Right lobe of liver (tissue), 4 donors: ENCODE data around the gene SIX5.

Experiments
- POLR2A ChIP-seq: fragments of 450-650 bp; IDR thresholded peaks from one replicate; pipeline ENCODE4 v1.6.1; 2017; ENCODE audit warnings: antibody characterized with exemption, mild to moderate bottlenecking
- TF ChIP-seq, protein P1 (sequence below), 4 donors: fragments of 200-600 bp in 3 of 4; fragments of 450-650 bp in 1 of 4; IDR thresholded peaks; one replicate each; pipeline versions ENCODE4 v1.5.1 to v1.8.0; 2016 to 2022; ENCODE audit warnings: antibody characterized with exemption in 4 of 4, mild to moderate bottlenecking in 2 of 4
- donor health status: DM: no; HTN: no; CAD: no.
- donor health status: DM: no; HTN: no; CAD: no.
- donor health status: DM: no; HTN: yes; CAD: no.

DNA sequence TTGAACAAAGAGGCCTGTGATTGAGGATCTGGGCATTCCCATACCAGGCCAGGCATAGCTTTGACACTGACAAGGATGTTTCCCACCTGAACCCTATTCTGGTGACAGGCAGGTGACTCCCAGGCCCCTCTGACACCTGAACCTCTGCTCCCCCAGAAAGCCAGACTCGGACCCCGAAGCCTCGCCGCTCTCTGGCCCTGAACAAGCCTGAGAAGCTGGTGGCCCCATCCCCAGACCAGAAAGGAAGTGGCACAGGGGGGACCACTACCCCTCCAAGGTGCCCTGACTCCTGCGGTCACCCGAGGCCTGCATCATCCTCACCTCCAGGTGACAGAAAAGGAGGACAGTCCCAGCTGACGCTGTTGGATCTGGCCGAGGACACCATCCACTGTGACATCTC, 14.7 kb downstream of the SIX5 start:
- TF ChIP-seq, protein P1, sequence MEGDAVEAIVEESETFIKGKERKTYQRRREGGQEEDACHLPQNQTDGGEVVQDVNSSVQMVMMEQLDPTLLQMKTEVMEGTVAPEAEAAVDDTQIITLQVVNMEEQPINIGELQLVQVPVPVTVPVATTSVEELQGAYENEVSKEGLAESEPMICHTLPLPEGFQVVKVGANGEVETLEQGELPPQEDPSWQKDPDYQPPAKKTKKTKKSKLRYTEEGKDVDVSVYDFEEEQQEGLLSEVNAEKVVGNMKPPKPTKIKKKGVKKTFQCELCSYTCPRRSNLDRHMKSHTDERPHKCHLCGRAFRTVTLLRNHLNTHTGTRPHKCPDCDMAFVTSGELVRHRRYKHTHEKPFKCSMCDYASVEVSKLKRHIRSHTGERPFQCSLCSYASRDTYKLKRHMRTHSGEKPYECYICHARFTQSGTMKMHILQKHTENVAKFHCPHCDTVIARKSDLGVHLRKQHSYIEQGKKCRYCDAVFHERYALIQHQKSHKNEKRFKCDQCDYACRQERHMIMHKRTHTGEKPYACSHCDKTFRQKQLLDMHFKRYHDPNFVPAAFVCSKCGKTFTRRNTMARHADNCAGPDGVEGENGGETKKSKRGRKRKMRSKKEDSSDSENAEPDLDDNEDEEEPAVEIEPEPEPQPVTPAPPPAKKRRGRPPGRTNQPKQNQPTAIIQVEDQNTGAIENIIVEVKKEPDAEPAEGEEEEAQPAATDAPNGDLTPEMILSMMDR (IDR thresholded peaks at IDR 0.05): no peak
- no peak for TF ChIP-seq POLR2A
